Smooth muscle cell of the pulmonary artery (primary cell): ENCODE results near the gene SIAE. TPM values are rescaled to one million over a fixed set of nuclear protein-coding genes. Genes with fewer than 3 reads are reported as not detected.

ENCODE experiments used
- total RNA-seq: library from RNA; depleted of rRNA; stranded (reverse); fragments of >200 nt; gene quantifications from 2 replicates; pipeline ENCODE4 v1.2.3, GENCODE V29; 2014

SIAE gene
- total RNA-seq: 31.6 and 40.1 TPM in 2 replicates

GRCh38 chr11:124673333-124674167 is at the start of gene SIAE, which contains the start of gene SPA17:
TSS of gene SIAE (minus strand) at chr11:124673739. CDS start at chr11:124673708, 31 bp downstream.
TSS of gene SPA17 (plus strand) at chr11:124673904. CDS start at chr11:124675265, 1,361 bp downstream.

GRCh38 chr11:124622531-124623451 is 50.7 kb downstream of the SIAE start, which contains the start of gene TBRG1:
TSS of gene TBRG1 (plus strand) at chr11:124622864. CDS start at chr11:124623084, 220 bp downstream.

GRCh38 chr11:124611064-124611463 is 62.5 kb downstream of the SIAE start, which contains the start of gene PANX3:
TSS of gene PANX3 (plus strand) at chr11:124611428. CDS start at chr11:124611557, 129 bp downstream.

Other genes starting within 250 kb of the SIAE start
- gene OR8B4, start 248.9 kb downstream of the SIAE start, total RNA-seq: not detected in 2 replicates
- gene OR8B8, start 228.0 kb downstream of the SIAE start, total RNA-seq: not detected in 2 replicates
- not detected in 2 replicates for gene OR8B12, start 130.1 kb downstream of the SIAE start, total RNA-seq
- gene OR8A1, start 103.7 kb downstream of the SIAE start, total RNA-seq: not detected in 2 replicates
- gene PANX3, start 62.3 kb downstream of the SIAE start, total RNA-seq: not detected in 2 replicates
- gene TBRG1, start 50.9 kb downstream of the SIAE start, total RNA-seq: 30.6 and 34.8 TPM in 2 replicates
- 3.9 and 5.7 TPM in 2 replicates for gene SPA17, start 165 bp upstream of the SIAE start, total RNA-seq
- gene NRGN, start 66.2 kb upstream of the SIAE start, total RNA-seq: 0.17 and 0.20 TPM in 2 replicates
- not detected in 2 replicates for gene VSIG2, start 78.5 kb upstream of the SIAE start, total RNA-seq
- 2.9 and 5.5 TPM in 2 replicates for gene ESAM, start 88.6 kb upstream of the SIAE start, total RNA-seq
- gene MSANTD2, start 126.7 kb upstream of the SIAE start, total RNA-seq: 7.8 and 7.9 TPM in 2 replicates
- gene ROBO3, start 191.7 kb upstream of the SIAE start, total RNA-seq: 1.6 and 4.2 TPM in 2 replicates
- 0.36 and 1.2 TPM in 2 replicates for gene ROBO4, start 224.1 kb upstream of the SIAE start, total RNA-seq
- gene HEPN1, start 245.5 kb upstream of the SIAE start, total RNA-seq: not detected in 2 replicates